ENCODE measurements around the gene GPR141.

- TF ChIP-seq CTCF (IDR thresholded peaks at IDR 0.05) (no peak), RELA (CRISPR knock-in tag; IDR thresholded peaks at IDR 0.05; ENCODE audit: borderline replicate concordance) (no peak), NR2C2 (CRISPR knock-in tag; IDR thresholded peaks at IDR 0.05) (no peak), SMAD3 (CRISPR knock-in tag; IDR thresholded peaks at IDR 0.05; ENCODE audit: borderline replicate concordance) (no peak), FOXJ3 (CRISPR knock-in tag; IDR thresholded peaks at IDR 0.05; ENCODE audit: borderline replicate concordance) (no peak), ZNF263 (CRISPR knock-in tag; IDR thresholded peaks at IDR 0.05; ENCODE audit: low read depth) (no peak), USF2 (CRISPR knock-in tag; IDR thresholded peaks at IDR 0.05) (no peak), MAX (CRISPR knock-in tag; IDR thresholded peaks at IDR 0.05) (no peak), NFYB (CRISPR knock-in tag; conservative IDR thresholded peaks at IDR 0.05; ENCODE audit: low read depth) (no peak)
Measured at GRCh38 chr7:37726016-37726415, 42.5 kb downstream of the GPR141 start.

All from WTC11 (cell line).